Stomach (tissue), 4 donors: ENCODE results near the gene CCDC28B.
"Not testable (repeated sequence)": the region's sequence is repeated elsewhere in the genome, so short reads cannot be mapped to it uniquely, and the experiment has no call there.

Source experiments
- POLR2A ChIP-seq, 4 donors: fragments of 450-650 bp; IDR thresholded peaks; one replicate each; pipeline ENCODE4 v1.6.1; 2016; ENCODE audit warnings: antibody characterized with exemption in 4 of 4, control low read depth in 2 of 4, mild to moderate bottlenecking in 1 of 4, moderate library complexity in 1 of 4
- POLR2AphosphoS5 ChIP-seq, 3 donors: sonication (generic); formaldehyde crosslinking; IDR thresholded peaks; one replicate each; pipeline ENCODE4 v1.6.1; 2016; ENCODE audit warnings: antibody characterized with exemption in 3 of 3
- TF ChIP-seq, protein P1 (sequence below), 7 experiments: fragments of 450-650 bp in 4 of 7; fragments of 200-600 bp in 3 of 7; sonication (generic) in 3 of 7; IDR thresholded peaks; one replicate each; pipeline ENCODE4 v1.5.1; 2016 to 2019; ENCODE audit warnings: antibody characterized with exemption in 7 of 7, control low read depth in 2 of 7, mild to moderate bottlenecking in 1 of 7

- TF ChIP-seq POLR2A, POLR2AphosphoS5 (IDR thresholded peaks at IDR 0.05): not testable (repeated sequence)
- TF ChIP-seq, protein P1, sequence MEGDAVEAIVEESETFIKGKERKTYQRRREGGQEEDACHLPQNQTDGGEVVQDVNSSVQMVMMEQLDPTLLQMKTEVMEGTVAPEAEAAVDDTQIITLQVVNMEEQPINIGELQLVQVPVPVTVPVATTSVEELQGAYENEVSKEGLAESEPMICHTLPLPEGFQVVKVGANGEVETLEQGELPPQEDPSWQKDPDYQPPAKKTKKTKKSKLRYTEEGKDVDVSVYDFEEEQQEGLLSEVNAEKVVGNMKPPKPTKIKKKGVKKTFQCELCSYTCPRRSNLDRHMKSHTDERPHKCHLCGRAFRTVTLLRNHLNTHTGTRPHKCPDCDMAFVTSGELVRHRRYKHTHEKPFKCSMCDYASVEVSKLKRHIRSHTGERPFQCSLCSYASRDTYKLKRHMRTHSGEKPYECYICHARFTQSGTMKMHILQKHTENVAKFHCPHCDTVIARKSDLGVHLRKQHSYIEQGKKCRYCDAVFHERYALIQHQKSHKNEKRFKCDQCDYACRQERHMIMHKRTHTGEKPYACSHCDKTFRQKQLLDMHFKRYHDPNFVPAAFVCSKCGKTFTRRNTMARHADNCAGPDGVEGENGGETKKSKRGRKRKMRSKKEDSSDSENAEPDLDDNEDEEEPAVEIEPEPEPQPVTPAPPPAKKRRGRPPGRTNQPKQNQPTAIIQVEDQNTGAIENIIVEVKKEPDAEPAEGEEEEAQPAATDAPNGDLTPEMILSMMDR (IDR thresholded peaks at IDR 0.05), result not testable (repeated sequence)
Observed at GRCh38 chr1:32165633-32166032, 34.8 kb upstream of the CCDC28B start.
